Psoas muscle (tissue), 8 donors: Measurements from ENCODE around the gene ZNRF1. TPM values are rescaled to one million over a fixed set of nuclear protein-coding genes. Genes with fewer than 3 reads are reported as not detected.

Experiments
- ATAC-seq, 4 donors: fragments of 200-7000 bp; cut with Tn5 transposase; one replicate each; pipeline ENCODE4 v1.9.1; 2020; ENCODE audit warnings: moderate library complexity in 3 of 4, mild to moderate bottlenecking in 2 of 4
- DNase-seq, 2 donors: peaks; one replicate each; pipeline ENCODE4 v3.0.0-alpha.2; 2020
- H3K27ac ChIP-seq: fragments of 200-600 bp; one replicate; pipeline ENCODE4 v1.8.0; 2022
- H3K27me3 ChIP-seq, 3 donors: fragments of 200-600 bp in 1 of 3; one replicate each; pipeline versions ENCODE4 v1.6.1 to v1.8.0; 2013 to 2022; ENCODE audit warnings: low read length in 2 of 3, mild to moderate bottlenecking in 2 of 3, moderate library complexity in 1 of 3; ENCODE audit not compliant: insufficient read depth in 3 of 3
- H3K36me3 ChIP-seq, 2 donors: fragments of 200-600 bp in 1 of 2; one replicate each; pipeline versions ENCODE4 v1.6.1 to v1.8.0; 2013 to 2022; ENCODE audit warnings: low read depth in 1 of 2, mild to moderate bottlenecking in 1 of 2, moderate library complexity in 1 of 2; ENCODE audit not compliant: insufficient read depth in 1 of 2
- H3K4me1 ChIP-seq: fragments of 200-600 bp; one replicate; pipeline ENCODE4 v1.8.0; 2022
- H3K4me3 ChIP-seq: fragments of 200-600 bp; one replicate; pipeline ENCODE4 v1.8.0; 2022; ENCODE audit warnings: mild to moderate bottlenecking
- H3K9me3 ChIP-seq: fragments of 200-600 bp; one replicate; pipeline ENCODE4 v1.8.0; 2022
- CTCF ChIP-seq: fragments of 200-600 bp; IDR thresholded peaks from one replicate; pipeline ENCODE4 v1.8.0; 2022; ENCODE audit warnings: antibody characterized with exemption
- WGBS, 3 donors: extraction: QIAGEN DNeasy Blood & Tissue Kit; methylation state at CpG; one replicate each; pipeline versions ENCODE4 v1.1.6 to v1.1.7; 2013; 5-methylcytosine and 5-hydroxymethylcytosine counted together
- intact Hi-C, 2 donors: fragments of 100-400 bp; cut with DNase I; formaldehyde crosslinking; loops; one replicate each; pipeline versions ENCODE4 v1.11.0 to v1.14.2; 2022
- polyA plus RNA-seq, 3 donors: library from polyadenylated mRNA; stranded (reverse); fragments of 200-250 nt; gene quantifications; one replicate each; pipeline ENCODE4 v1.2.3, GENCODE V29; 2013
- total RNA-seq, 4 donors: library from RNA; stranded (reverse); fragmentation: NEBNext Ultra II Directional in 2 of 4; extraction: Animal tissue kit (Norgen Biotek cat#: 25700) in 2 of 4; gene quantifications; one replicate each; pipeline versions ENCODE4 v1.2.1 to v1.2.4, GENCODE V29; 2021 to 2023
- donor health status: healthy with polysubstance abuse.
- donor health status: DM: no; HTN: no; CAD: no; lungs with moderate emphysema.
- donor health status: Bipolar disorder and iron deficiency.
- donor health status: healthy.
- donor health status: DM: yes; HTN: yes; CAD: no.
- donor health status: DM: no; HTN: no; CAD: no.
- donor health status: DM: no; HTN: no; CAD: no.
- donor health status: DM: yes; HTN: yes; CAD: no.

Gene ZNRF1
- total and polyA plus RNA-seq, 7 donors = 6.7 to 57.0 (median 27.4) TPM

- peak overlapping the region; percentile 67 for H3K27ac ChIP-seq
- H3K36me3 ChIP-seq = no peaks in the 10 kb centered on the region
- no peaks in the 10 kb centered on the region for H3K9me3 ChIP-seq
- no peak overlapping the region for H3K4me3 ChIP-seq
- no peaks in the 10 kb centered on the region for H3K27me3 ChIP-seq
- no peak for TF ChIP-seq CTCF
- H3K4me1 ChIP-seq = peaks cover 30% of the 10 kb centered on the region
- DNase-seq (no peak), ATAC-seq (no peak)
- intact Hi-C loops = no loop called here
- WGBS, 3 donors = 94 to 98% (median 97%) methylated on average over 2 of the region's 2 CpGs
These were observed 28.1 kb downstream of the ZNRF1 start for GRCh38 chr16:75026892-75027391.

- no peak for TF ChIP-seq CTCF
- Histone ChIP-seq H3K36me3 (no peaks in the 10 kb centered on the region), H3K4me3 (no peak overlapping the region), H3K9me3 (no peaks in the 10 kb centered on the region), H3K27ac (peak overlapping the region; percentile 16), H3K4me1 (peaks cover 30% of the 10 kb centered on the region), H3K27me3 (no peaks in the 10 kb centered on the region)
- DNase-seq = no peak
- no peak for ATAC-seq
- 87 to 92% (median 88%) methylated on average over 6 of the region's 6 CpGs for WGBS, 3 donors
- intact Hi-C loops = no loop called here
These were observed 28.9 kb downstream of the ZNRF1 start for GRCh38 chr16:75027520-75028300.

GRCh38 chr16:75028544-75029135 lies 29.8 kb downstream of the ZNRF1 start:
- no peak for ATAC-seq
- no peak for DNase-seq
- TF ChIP-seq CTCF = no peak

GRCh38 chr16:75029854-75030253 lies 31.0 kb downstream of the ZNRF1 start:
- Histone ChIP-seq H3K9me3 (no peaks in the 10 kb centered on the region), H3K4me1 (peaks cover 24% of the 10 kb centered on the region), H3K4me3 (no peak overlapping the region), H3K27me3 (no peaks in the 10 kb centered on the region), H3K27ac (no peak overlapping the region), H3K36me3 (no peaks in the 10 kb centered on the region)
- intact Hi-C loops = no loop called here
- DNase-seq = no peak
- TF ChIP-seq CTCF = no peak
- ATAC-seq = no peak

More at GRCh38 chr16:75028544-75029135, 29.8 kb downstream of the ZNRF1 start:
- Histone ChIP-seq H3K27me3 (no peaks in the 10 kb centered on the region), H3K27ac (no peak overlapping the region), H3K4me3 (no peak overlapping the region), H3K36me3 (no peaks in the 10 kb centered on the region), H3K9me3 (no peaks in the 10 kb centered on the region), H3K4me1 (peaks cover 33% of the 10 kb centered on the region)
- intact Hi-C loops = no loop called here
- WGBS, 3 donors = 89 to 93% (median 90%) methylated on average over 4 of the region's 4 CpGs
